IMR-90 (cell line): Measurements from ENCODE around the gene PLCXD1. TPM values are rescaled to one million over a fixed set of nuclear protein-coding genes. Genes with fewer than 3 reads are reported as not detected.
A peak's percentile ranks its signal among the peaks of the same experiment; 100 is the strongest.

Experiments used
- ATAC-seq: fragments of 200-7000 bp; cut with Tn5 transposase; 2 replicates; pipeline ENCODE4 v1.9.1; 2020; ENCODE audit warnings: low read depth, mild to moderate bottlenecking, moderate library complexity
- BruUV-seq: library from RNA; stranded (reverse); fragments of 400-500 nt; replicated peaks from 2 replicates; lab custom pipeline; 2021; lab: Mats Ljungman, UMichigan
- CTCF ChIA-PET: fragments of 300-600 bp; formaldehyde crosslinking; extraction: SDS; loops from one replicate; lab custom pipeline; 2021; ENCODE audit warnings: antibody characterized with exemption; lab: Yijun Ruan, JAX
- POLR2A ChIA-PET: fragments of 300-600 bp; sonication (Branson Sonifier 250); formaldehyde crosslinking; loops from one replicate; lab custom pipeline; 2022; ENCODE audit warnings: antibody characterized with exemption; ENCODE audit not compliant: unreplicated experiment; lab: Charles Lee
- DNase-seq: peaks from one replicate; pipeline ENCODE4 v3.0.0; 2013
- H2AFZ ChIP-seq: replicated peaks from 2 replicates; pipeline ENCODE3; 2013; ENCODE audit warnings: low read length, mild to moderate bottlenecking; ENCODE audit not compliant: poor library complexity
- H2AK5ac ChIP-seq: 2 replicates; pipeline ENCODE4 v1.6.1; 2013; ENCODE audit warnings: low read depth, low read length, inconsistent platforms
- H2AK9ac ChIP-seq: replicated peaks from 2 replicates; pipeline ENCODE3; 2013; ENCODE audit warnings: mild to moderate bottlenecking, low read depth, low read length, moderate library complexity; ENCODE audit not compliant: poor library complexity
- H2BK120ac ChIP-seq: 2 replicates; pipeline ENCODE4 v1.6.1; 2013; ENCODE audit warnings: low read depth, low read length, inconsistent platforms
- H2BK15ac ChIP-seq: 3 replicates; pipeline ENCODE4 v1.6.1; 2013; ENCODE audit warnings: low read depth, low read length, inconsistent platforms
- H2BK20ac ChIP-seq: 2 replicates; pipeline ENCODE4 v1.6.1; 2013; ENCODE audit warnings: low read depth, mild to moderate bottlenecking, inconsistent platforms, low read length, moderate library complexity
- H2BK5ac ChIP-seq: 2 replicates; pipeline ENCODE4 v1.6.1; 2013; ENCODE audit warnings: mild to moderate bottlenecking, low read depth, low read length, inconsistent platforms; ENCODE audit not compliant: poor library complexity, severe bottlenecking
- H3K14ac ChIP-seq: replicated peaks from 2 replicates; pipeline ENCODE4 v1.6.1; 2013; ENCODE audit warnings: low read depth, low read length, inconsistent platforms
- H3K18ac ChIP-seq: 2 replicates; pipeline ENCODE4 v1.6.1; 2013; ENCODE audit warnings: low read depth, low read length, control low read depth
- H3K23ac ChIP-seq: 2 replicates; pipeline ENCODE4 v1.6.1; 2013; ENCODE audit warnings: low read depth, low read length, inconsistent platforms
- H3K27ac ChIP-seq: 2 replicates; pipeline ENCODE4 v1.5.1; 2013; ENCODE audit warnings: mild to moderate bottlenecking, control low read depth, low read length; ENCODE audit not compliant: insufficient read depth
- H3K27me3 ChIP-seq: 2 replicates; pipeline ENCODE4 v1.6.1; 2013; ENCODE audit warnings: low read length; ENCODE audit not compliant: control insufficient read depth, insufficient read depth
- H3K36me3 ChIP-seq: 2 replicates; pipeline ENCODE4 v1.6.1; 2013; ENCODE audit warnings: low read length, mixed read lengths; ENCODE audit not compliant: control insufficient read depth, insufficient read depth
- H3K4ac ChIP-seq: 2 replicates; pipeline ENCODE4 v1.6.1; 2013; ENCODE audit warnings: low read depth, low read length, inconsistent platforms
- H3K4me1 ChIP-seq: 2 replicates; pipeline ENCODE4 v1.6.1; 2013; ENCODE audit warnings: low read length, mixed read lengths; ENCODE audit not compliant: control insufficient read depth, insufficient read depth
- H3K4me2 ChIP-seq: 2 replicates; pipeline ENCODE4 v1.6.1; 2013; ENCODE audit warnings: low read depth, mild to moderate bottlenecking, control low read depth, low read length, moderate library complexity
- H3K4me3 ChIP-seq: 2 replicates; pipeline ENCODE4 v1.5.1; 2013; ENCODE audit warnings: low read depth, mild to moderate bottlenecking, control low read depth, low read length, moderate library complexity; ENCODE audit not compliant: insufficient read depth
- H3K56ac ChIP-seq: 2 replicates; pipeline ENCODE4 v1.6.1; 2013; ENCODE audit warnings: low read length, inconsistent platforms; ENCODE audit not compliant: insufficient read depth; ENCODE audit errors: extremely low read depth
- H3K79me1 ChIP-seq, 2 experiments: 2 replicates each; pipeline ENCODE4 v1.6.1; 2013; ENCODE audit warnings: low read length in 2 of 2, inconsistent platforms in 1 of 2, low read depth in 1 of 2
- H3K9ac ChIP-seq: 2 replicates; pipeline ENCODE4 v1.6.1; 2013; ENCODE audit warnings: low read depth, low read length, control low read depth
- H3K9me1 ChIP-seq: 2 replicates; pipeline ENCODE4 v1.6.1; 2013; ENCODE audit warnings: low read length, inconsistent platforms; ENCODE audit not compliant: insufficient read depth
- H3K9me3 ChIP-seq: 2 replicates; pipeline ENCODE4 v1.6.1; 2013; ENCODE audit warnings: low read length; ENCODE audit not compliant: control insufficient read depth, insufficient read depth
- H4K20me1 ChIP-seq: 2 replicates; pipeline ENCODE4 v1.6.1; 2013; ENCODE audit warnings: low read length, inconsistent platforms; ENCODE audit not compliant: insufficient read depth
- H4K5ac ChIP-seq: 2 replicates; pipeline ENCODE4 v1.6.1; 2013; ENCODE audit warnings: mild to moderate bottlenecking, low read depth, low read length, control low read depth
- H4K8ac ChIP-seq, 2 experiments: 2 replicates each; pipeline ENCODE4 v1.6.1; 2013; ENCODE audit warnings: low read depth in 2 of 2, low read length in 2 of 2, control low read depth in 1 of 2, inconsistent platforms in 1 of 2
- H4K91ac ChIP-seq: 2 replicates; pipeline ENCODE4 v1.6.1; 2013; ENCODE audit warnings: low read depth, low read length, inconsistent platforms; ENCODE audit not compliant: insufficient read depth
- BHLHE40 ChIP-seq: fragments of 150-350 bp; IDR thresholded peaks from 2 replicates; pipeline ENCODE4 v1.6.1; 2016; ENCODE audit warnings: mild to moderate bottlenecking, low read depth, low read length
- CEBPB ChIP-seq: IDR thresholded peaks from 2 replicates; pipeline ENCODE4 v1.6.1; 2012; ENCODE audit warnings: low read depth, low read length, improper control_type of control experiment
- CHD1 ChIP-seq: IDR thresholded peaks from 2 replicates; pipeline ENCODE4 v1.6.1; 2012; ENCODE audit warnings: low read depth, low read length, improper control_type of control experiment
- FOS ChIP-seq: fragments of 150-350 bp; IDR thresholded peaks from 2 replicates; pipeline ENCODE4 v1.6.1; 2016; ENCODE audit warnings: low read depth, low read length
- MAFK ChIP-seq: IDR thresholded peaks from 2 replicates; pipeline ENCODE4 v1.6.1; 2012; ENCODE audit warnings: low read depth, low read length, improper control_type of control experiment
- MAZ ChIP-seq: IDR thresholded peaks from 2 replicates; pipeline ENCODE4 v1.6.1; 2012; ENCODE audit warnings: low read depth, mild to moderate bottlenecking, low read length, improper control_type of control experiment, moderate library complexity, borderline replicate concordance
- MXI1 ChIP-seq: IDR thresholded peaks from 2 replicates; pipeline ENCODE4 v1.6.1; 2012; ENCODE audit warnings: low read depth, mild to moderate bottlenecking, low read length, moderate library complexity, borderline replicate concordance
- NFE2L2 ChIP-seq: fragments of 150-350 bp; IDR thresholded peaks from 2 replicates; pipeline ENCODE4 v1.6.1; 2016; ENCODE audit warnings: low read depth, mild to moderate bottlenecking, low read length
- POLR2A ChIP-seq: IDR thresholded peaks from 2 replicates; pipeline ENCODE4 v1.6.1; 2012; ENCODE audit warnings: mild to moderate bottlenecking, low read depth, low read length
- RAD21 ChIP-seq: IDR thresholded peaks from 2 replicates; pipeline ENCODE4 v1.6.1; 2012; ENCODE audit warnings: low read length, improper control_type of control experiment
- RCOR1 ChIP-seq: IDR thresholded peaks from 2 replicates; pipeline ENCODE4 v1.6.1; 2012; ENCODE audit warnings: mild to moderate bottlenecking, low read length, improper control_type of control experiment; ENCODE audit not compliant: insufficient replicate concordance
- RFX5 ChIP-seq: IDR thresholded peaks from 2 replicates; pipeline ENCODE4 v1.8.0; 2012; ENCODE audit warnings: low read depth, mild to moderate bottlenecking, low read length, moderate library complexity
- SMC3 ChIP-seq: fragments of 150-350 bp; IDR thresholded peaks from 2 replicates; pipeline ENCODE4 v1.6.1; 2016; ENCODE audit warnings: low read depth, mild to moderate bottlenecking, antibody characterized with exemption, low read length, moderate library complexity
- WGBS, 2 experiments: methylation state at CpG; one replicate each; pipeline versions ENCODE4 v1.1.5 to v1.1.7; 2013; ENCODE audit warnings: missing lambda C conversion rate in 2 of 2; ENCODE audit not compliant: insufficient read length in 1 of 2; ENCODE audit errors: extremely low coverage in 2 of 2; 5-methylcytosine and 5-hydroxymethylcytosine counted together
- dilution Hi-C: fragments of 300-500 bp; cut with HindIII; formaldehyde crosslinking; loops from one replicate; pipeline ENCODE4 v1.14.3; 2018; ENCODE audit warnings: low sequenced_read_pairs; ENCODE audit not compliant: unreplicated experiment
- in situ Hi-C: fragments of 300-500 bp; cut with MboI; formaldehyde crosslinking; loops from 3 replicates; pipeline ENCODE4 v1.14.3; 2019; ENCODE audit warnings: low sequenced_read_pairs, inconsistent platforms, mixed read lengths
- intact Hi-C: fragments of 100-400 bp; cut with micrococcal nuclease; formaldehyde crosslinking; loops from 2 replicates; pipeline ENCODE4 v1.10.0; 2022
- polyA plus RNA-seq, 3 experiments: library from polyadenylated mRNA; depleted of rRNA; stranded (reverse); fragments of >200 nt; gene quantifications; 2 replicates each; pipeline ENCODE4 v1.2.3, GENCODE V29; 2012; ENCODE audit warnings: low replicate concordance in 1 of 3
- total RNA-seq: library from RNA; depleted of rRNA; stranded (reverse); fragments of >200 nt; gene quantifications from 2 replicates; pipeline ENCODE4 v1.2.3, GENCODE V29; 2012
- TF ChIP-seq, protein P1 (sequence below): fragments of 150-350 bp; IDR thresholded peaks from 2 replicates; pipeline ENCODE4 v1.6.1; 2016; ENCODE audit warnings: low read depth, mild to moderate bottlenecking, low read length, moderate library complexity, borderline replicate concordance
- TF ChIP-seq, protein P2 (sequence below): conservative IDR thresholded peaks from 2 replicates; pipeline ENCODE4 v1.5.1; 2012; ENCODE audit warnings: mild to moderate bottlenecking, low read depth, low read length, improper control_type of control experiment
- TF ChIP-seq, protein P3 (sequence below): fragments of 150-350 bp; IDR thresholded peaks from 2 replicates; pipeline ENCODE4 v1.6.1; 2017; ENCODE audit warnings: mild to moderate bottlenecking, antibody characterized with exemption, low read length, low read depth

The PLCXD1 gene
- total and polyA plus RNA-seq, 2 of the 4 experiments (the other 2 are of a cell fraction): 16.7 to 17.7 TPM

DNA sequence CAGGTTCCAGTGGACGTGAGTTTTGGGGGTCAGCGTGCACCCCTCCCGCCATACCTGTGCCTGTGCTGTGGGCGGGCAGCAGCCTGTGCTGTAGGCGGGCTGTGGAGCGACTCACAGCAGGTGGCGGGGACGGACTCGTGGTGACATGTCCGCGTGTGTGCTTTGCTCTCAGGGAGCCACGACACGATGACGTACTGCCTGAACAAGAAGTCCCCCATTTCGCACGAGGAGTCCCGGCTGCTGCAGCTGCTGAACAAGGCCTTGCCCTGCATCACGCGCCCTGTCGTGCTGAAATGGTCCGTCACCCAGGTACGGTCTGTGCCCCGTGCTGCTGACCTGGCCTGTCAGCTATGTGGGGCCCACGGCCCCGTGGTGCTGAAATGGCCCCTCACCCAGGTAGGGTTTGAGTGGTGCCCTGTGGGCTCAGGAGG lies 7.4 kb downstream of the PLCXD1 start:
- BruUV-seq: no TSS peak
- Histone ChIP-seq H4K20me1 (no peaks in the 10 kb centered on the region), H3K14ac (no peak overlapping the region), H3K9ac (no peak overlapping the region), H3K56ac (no peak overlapping the region), H3K27ac (no peak overlapping the region), H3K4me1 (no peaks in the 10 kb centered on the region), H3K18ac (no peak overlapping the region), H3K4me2 (no peak overlapping the region), H3K4me3 (no peak overlapping the region), H3K9me3 (0 out of 2 replicates have a peak, but pooled peaks cover 2% of the 10 kb centered on the region), H3K23ac (no peak overlapping the region), H3K27me3 (no peaks in the 10 kb centered on the region), H2AK9ac (no peak overlapping the region), H3K79me1 (peaks cover 8 to 31% of the 10 kb centered on the region in 2 experiments), H4K91ac (no peak overlapping the region), H4K5ac (no peak overlapping the region), H3K36me3 (peaks cover 59% of the 10 kb centered on the region), H2BK15ac (no peak overlapping the region), H4K8ac (no peak overlapping the region), H2BK20ac (no peak overlapping the region), H2BK5ac (no peak overlapping the region), H3K9me1 (peaks cover 8% of the 10 kb centered on the region), H2BK120ac (no peak overlapping the region), H2AFZ (peak overlapping the region; percentile 32), H3K4ac (no peak overlapping the region), H2AK5ac (no peak overlapping the region)
- TF ChIP-seq, protein P1, sequence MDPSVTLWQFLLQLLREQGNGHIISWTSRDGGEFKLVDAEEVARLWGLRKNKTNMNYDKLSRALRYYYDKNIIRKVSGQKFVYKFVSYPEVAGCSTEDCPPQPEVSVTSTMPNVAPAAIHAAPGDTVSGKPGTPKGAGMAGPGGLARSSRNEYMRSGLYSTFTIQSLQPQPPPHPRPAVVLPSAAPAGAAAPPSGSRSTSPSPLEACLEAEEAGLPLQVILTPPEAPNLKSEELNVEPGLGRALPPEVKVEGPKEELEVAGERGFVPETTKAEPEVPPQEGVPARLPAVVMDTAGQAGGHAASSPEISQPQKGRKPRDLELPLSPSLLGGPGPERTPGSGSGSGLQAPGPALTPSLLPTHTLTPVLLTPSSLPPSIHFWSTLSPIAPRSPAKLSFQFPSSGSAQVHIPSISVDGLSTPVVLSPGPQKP: no peak
- no peak for TF ChIP-seq NFE2L2
- TF ChIP-seq SMC3: no peak
- no peak for TF ChIP-seq POLR2A
- TF ChIP-seq CEBPB: no peak
- no peak for TF ChIP-seq CHD1
- no peak for TF ChIP-seq MAZ
- TF ChIP-seq FOS: no peak
- TF ChIP-seq MXI1: no peak
- TF ChIP-seq, protein P2, sequence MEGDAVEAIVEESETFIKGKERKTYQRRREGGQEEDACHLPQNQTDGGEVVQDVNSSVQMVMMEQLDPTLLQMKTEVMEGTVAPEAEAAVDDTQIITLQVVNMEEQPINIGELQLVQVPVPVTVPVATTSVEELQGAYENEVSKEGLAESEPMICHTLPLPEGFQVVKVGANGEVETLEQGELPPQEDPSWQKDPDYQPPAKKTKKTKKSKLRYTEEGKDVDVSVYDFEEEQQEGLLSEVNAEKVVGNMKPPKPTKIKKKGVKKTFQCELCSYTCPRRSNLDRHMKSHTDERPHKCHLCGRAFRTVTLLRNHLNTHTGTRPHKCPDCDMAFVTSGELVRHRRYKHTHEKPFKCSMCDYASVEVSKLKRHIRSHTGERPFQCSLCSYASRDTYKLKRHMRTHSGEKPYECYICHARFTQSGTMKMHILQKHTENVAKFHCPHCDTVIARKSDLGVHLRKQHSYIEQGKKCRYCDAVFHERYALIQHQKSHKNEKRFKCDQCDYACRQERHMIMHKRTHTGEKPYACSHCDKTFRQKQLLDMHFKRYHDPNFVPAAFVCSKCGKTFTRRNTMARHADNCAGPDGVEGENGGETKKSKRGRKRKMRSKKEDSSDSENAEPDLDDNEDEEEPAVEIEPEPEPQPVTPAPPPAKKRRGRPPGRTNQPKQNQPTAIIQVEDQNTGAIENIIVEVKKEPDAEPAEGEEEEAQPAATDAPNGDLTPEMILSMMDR: no peak
- TF ChIP-seq, protein P3, sequence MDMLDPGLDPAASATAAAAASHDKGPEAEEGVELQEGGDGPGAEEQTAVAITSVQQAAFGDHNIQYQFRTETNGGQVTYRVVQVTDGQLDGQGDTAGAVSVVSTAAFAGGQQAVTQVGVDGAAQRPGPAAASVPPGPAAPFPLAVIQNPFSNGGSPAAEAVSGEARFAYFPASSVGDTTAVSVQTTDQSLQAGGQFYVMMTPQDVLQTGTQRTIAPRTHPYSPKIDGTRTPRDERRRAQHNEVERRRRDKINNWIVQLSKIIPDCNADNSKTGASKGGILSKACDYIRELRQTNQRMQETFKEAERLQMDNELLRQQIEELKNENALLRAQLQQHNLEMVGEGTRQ: no peak
- no peak for TF ChIP-seq RFX5
- TF ChIP-seq RCOR1: no peak
- no peak for TF ChIP-seq RAD21
- no peak for TF ChIP-seq MAFK
- TF ChIP-seq BHLHE40: no peak
- in situ Hi-C loops (no loop called here), dilution Hi-C loops (no loop called here), intact Hi-C loops (no loop called here)
- POLR2A ChIA-PET: no interaction called here
- DNase-seq (no peak), ATAC-seq (no peak)
- CTCF ChIA-PET: no interaction called here
- 99% methylated on average over 16 of the region's 25 CpGs; no CpG with 5 or more reads in 1 of the 2 experiments for WGBS, 2 experiments
